Keratinocyte (primary cell): ENCODE results near the gene SPIRE1. TPM values are rescaled to one million over a fixed set of nuclear protein-coding genes. Genes with fewer than 3 reads are reported as not detected.

ENCODE experiments used
- DNase-seq: peaks from one replicate; pipeline ENCODE4 v3.0.0-alpha.2; 2011; ENCODE audit warnings: low read depth, missing footprints, low spot score
- FAIRE-seq: peaks from 2 replicates; lab custom pipeline; 2011; peaks lifted over from hg19 to GRCh38; lab: Jason Lieb, UNC
- H2AFZ ChIP-seq: 2 replicates; pipeline ENCODE4 v1.6.0; 2012; ENCODE audit warnings: low read length, control low read depth, inconsistent platforms; ENCODE audit not compliant: control insufficient read depth
- H3K27ac ChIP-seq: 2 replicates; pipeline ENCODE4 v1.5.1; 2011; ENCODE audit warnings: low read length; ENCODE audit not compliant: control insufficient read depth, insufficient read depth
- H3K27me3 ChIP-seq: 3 replicates; pipeline ENCODE4 v1.6.0; 2011; ENCODE audit warnings: low read length; ENCODE audit not compliant: control insufficient read depth, insufficient read depth; ENCODE audit errors: extremely low read depth
- H3K36me3 ChIP-seq, 2 experiments: 2 replicates in 1 of 2; 3 replicates in 1 of 2; pipeline ENCODE4 v1.5.1; 2011; ENCODE audit warnings: low read length in 2 of 2, mild to moderate bottlenecking in 1 of 2; ENCODE audit not compliant: control insufficient read depth in 2 of 2, insufficient read depth in 2 of 2; ENCODE audit errors: extremely low read depth in 1 of 2
- H3K4me1 ChIP-seq: 3 replicates; pipeline ENCODE4 v1.5.1; 2011; ENCODE audit warnings: low read length; ENCODE audit not compliant: control insufficient read depth, insufficient read depth; ENCODE audit errors: extremely low read depth
- H3K4me2 ChIP-seq: 3 replicates; pipeline ENCODE4 v1.6.0; 2011; ENCODE audit warnings: low read depth, low read length; ENCODE audit not compliant: control insufficient read depth, insufficient read depth; ENCODE audit errors: extremely low read depth
- H3K4me3 ChIP-seq, 3 experiments: fragments of 200-600 bp in 1 of 3; sonication (generic) in 1 of 3; 2 replicates in 2 of 3; 3 replicates in 1 of 3; pipeline ENCODE4 v1.5.1; 2011 to 2016; ENCODE audit warnings: low read length in 3 of 3, mild to moderate bottlenecking in 3 of 3, control low read depth in 2 of 3, inconsistent platforms in 1 of 3, low read depth in 1 of 3, mixed read lengths in 1 of 3, mixed run types in 1 of 3, moderate library complexity in 1 of 3; ENCODE audit not compliant: control insufficient read depth in 2 of 3, insufficient read depth in 2 of 3; ENCODE audit errors: extremely low read depth in 1 of 3
- H3K79me2 ChIP-seq: 2 replicates; pipeline ENCODE4 v1.6.0; 2012; ENCODE audit warnings: low read length; ENCODE audit not compliant: control insufficient read depth, insufficient read depth
- H3K9ac ChIP-seq: 3 replicates; pipeline ENCODE4 v1.6.0; 2011; ENCODE audit warnings: low read length; ENCODE audit not compliant: control insufficient read depth, insufficient read depth; ENCODE audit errors: extremely low read depth
- H3K9me1 ChIP-seq: 3 replicates; pipeline ENCODE4 v1.6.0; 2011; ENCODE audit warnings: low read length; ENCODE audit not compliant: control insufficient read depth, insufficient read depth; ENCODE audit errors: extremely low read depth
- H3K9me3 ChIP-seq: 2 replicates; pipeline ENCODE4 v1.5.1; 2012; ENCODE audit warnings: low read depth, low read length; ENCODE audit not compliant: control insufficient read depth
- H4K20me1 ChIP-seq: 3 replicates; pipeline ENCODE4 v1.6.0; 2011; ENCODE audit warnings: low read length; ENCODE audit not compliant: control insufficient read depth, insufficient read depth; ENCODE audit errors: extremely low read depth
- EZH2 ChIP-seq: IDR thresholded peaks from one replicate; pipeline ENCODE4 v1.6.1; 2012; ENCODE audit warnings: inconsistent platforms, mild to moderate bottlenecking, low read length, moderate library complexity
- dilution Hi-C: fragments of 300-500 bp; cut with MboI; formaldehyde crosslinking; loops from one replicate; pipeline ENCODE4 v1.7.0; 2020; ENCODE audit warnings: low sequenced_read_pairs; ENCODE audit not compliant: extremely low pct_ligation_motif_present
- polyA plus RNA-seq, 5 experiments: library from polyadenylated mRNA; depleted of rRNA in 3 of 5; stranded (reverse) in 3 of 5; stranded (forward) in 1 of 5; unstranded in 1 of 5; fragments of >200 nt; gene quantifications; 1 replicate in 1 of 5; 2 replicates in 3 of 5; 3 replicates in 1 of 5; pipeline versions ENCODE4 v1.2.1 to v1.2.3, GENCODE V29; 2011 to 2012; ENCODE audit warnings: missing spikeins in 2 of 5, low read depth in 1 of 5, low replicate concordance in 1 of 5
- TF ChIP-seq, protein P1 (sequence below), 3 experiments: IDR thresholded peaks in 1 of 3; conservative IDR thresholded peaks in 1 of 3; optimal IDR thresholded peaks in 1 of 3; 2 replicates in 2 of 3; 3 replicates in 1 of 3; pipeline versions ENCODE3 to v1.5.1; 2011; ENCODE audit warnings: low read length in 3 of 3, mild to moderate bottlenecking in 3 of 3, moderate library complexity in 2 of 3, control low read depth in 1 of 3, inconsistent platforms in 1 of 3; ENCODE audit not compliant: insufficient read depth in 2 of 3; ENCODE audit errors: extremely low read depth in 1 of 3

Gene SPIRE1
- polyA plus RNA-seq, 1 donor (not counting 4 experiments of a cell fraction or from before 2014, with no cell fraction given): 20.6 TPM

DNA sequence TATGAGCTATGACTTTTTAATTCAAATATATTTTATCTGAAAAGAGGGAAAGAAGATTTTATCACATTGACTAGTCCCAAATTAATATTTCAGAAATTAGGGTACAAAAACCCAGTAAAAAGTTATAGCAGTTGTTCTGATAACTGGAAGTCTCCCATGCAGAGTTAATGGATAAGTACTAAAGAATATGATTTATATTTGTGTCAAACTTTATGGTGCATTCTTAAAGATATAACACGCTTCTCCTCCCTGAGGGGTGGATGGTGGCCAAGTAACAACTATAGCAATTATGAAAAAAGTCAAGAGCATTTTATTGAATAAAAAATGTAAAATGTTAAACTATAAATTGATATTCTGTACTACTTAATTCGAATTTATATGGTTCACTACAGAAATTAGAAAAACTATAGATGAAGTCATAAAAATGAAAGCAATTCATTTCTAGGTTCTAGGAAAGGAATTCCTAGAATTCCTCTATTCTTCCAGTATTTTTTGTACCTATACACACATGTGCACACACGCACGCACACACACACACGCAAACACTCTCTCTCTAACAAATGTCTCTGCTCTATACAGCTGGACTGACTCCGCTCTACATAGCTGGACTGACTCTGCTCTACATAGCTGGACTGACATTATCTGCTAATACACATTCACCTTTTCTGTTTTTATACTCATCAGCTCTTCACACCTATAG is 138.9 kb downstream of the SPIRE1 start:
- no peak overlapping the region for H3K27ac ChIP-seq
- H3K36me3 ChIP-seq: no peaks in the 10 kb centered on the region
- H4K20me1 ChIP-seq: no peaks in the 10 kb centered on the region
- H3K27me3 ChIP-seq: no peaks in the 10 kb centered on the region
- no peak overlapping the region for H3K4me2 ChIP-seq
- no peaks in the 10 kb centered on the region for H3K9me1 ChIP-seq
- no peak overlapping the region for H2AFZ ChIP-seq
- no peaks in the 10 kb centered on the region for H3K79me2 ChIP-seq
- FAIRE-seq (no peak), DNase-seq (no peak)
- TF ChIP-seq, protein P1, sequence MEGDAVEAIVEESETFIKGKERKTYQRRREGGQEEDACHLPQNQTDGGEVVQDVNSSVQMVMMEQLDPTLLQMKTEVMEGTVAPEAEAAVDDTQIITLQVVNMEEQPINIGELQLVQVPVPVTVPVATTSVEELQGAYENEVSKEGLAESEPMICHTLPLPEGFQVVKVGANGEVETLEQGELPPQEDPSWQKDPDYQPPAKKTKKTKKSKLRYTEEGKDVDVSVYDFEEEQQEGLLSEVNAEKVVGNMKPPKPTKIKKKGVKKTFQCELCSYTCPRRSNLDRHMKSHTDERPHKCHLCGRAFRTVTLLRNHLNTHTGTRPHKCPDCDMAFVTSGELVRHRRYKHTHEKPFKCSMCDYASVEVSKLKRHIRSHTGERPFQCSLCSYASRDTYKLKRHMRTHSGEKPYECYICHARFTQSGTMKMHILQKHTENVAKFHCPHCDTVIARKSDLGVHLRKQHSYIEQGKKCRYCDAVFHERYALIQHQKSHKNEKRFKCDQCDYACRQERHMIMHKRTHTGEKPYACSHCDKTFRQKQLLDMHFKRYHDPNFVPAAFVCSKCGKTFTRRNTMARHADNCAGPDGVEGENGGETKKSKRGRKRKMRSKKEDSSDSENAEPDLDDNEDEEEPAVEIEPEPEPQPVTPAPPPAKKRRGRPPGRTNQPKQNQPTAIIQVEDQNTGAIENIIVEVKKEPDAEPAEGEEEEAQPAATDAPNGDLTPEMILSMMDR (optimal IDR thresholded peaks at IDR 0.05 in 1 of 3, IDR thresholded peaks at IDR 0.05 in 1 of 3, conservative IDR thresholded peaks at IDR 0.05 in 1 of 3; ENCODE audit: extremely low read depth in 1 of 3, insufficient read depth in 2 of 3, low read length in 3 of 3): no peak
- TF ChIP-seq EZH2: no peak
- H3K4me3 ChIP-seq: no peak overlapping the region
- H3K9me3 ChIP-seq: no peaks in the 10 kb centered on the region
- dilution Hi-C loops: no loop called here
- H3K4me1 ChIP-seq: no peaks in the 10 kb centered on the region
- no peak overlapping the region for H3K9ac ChIP-seq

DNA sequence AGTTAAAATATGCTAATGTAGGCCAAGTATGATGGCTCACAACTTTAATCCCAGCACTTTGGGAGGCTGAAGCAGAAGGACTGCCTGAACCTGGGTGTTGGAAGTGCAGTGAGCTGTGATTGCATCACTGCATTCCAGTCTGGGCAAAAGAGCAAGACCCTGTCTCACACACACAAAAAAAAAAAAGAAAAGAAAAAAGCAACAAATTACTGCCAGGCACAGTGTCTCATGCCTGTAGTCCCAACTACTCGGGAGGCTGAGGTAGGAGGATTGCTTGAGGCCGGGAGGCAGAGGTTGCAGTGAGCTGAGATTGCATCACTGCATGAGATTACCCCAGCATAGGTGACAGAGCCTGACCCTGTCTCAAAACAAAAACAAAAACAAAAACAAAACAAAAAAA is 139.6 kb downstream of the SPIRE1 start:
- dilution Hi-C loops: no loop called here

More for the DNA sequence above, 139.6 kb downstream of the SPIRE1 start:
- DNase-seq: no peak
- Histone ChIP-seq H3K27ac (no peak overlapping the region), H4K20me1 (no peaks in the 10 kb centered on the region), H3K9me3 (no peaks in the 10 kb centered on the region), H2AFZ (no peak overlapping the region), H3K36me3 (no peaks in the 10 kb centered on the region), H3K4me1 (no peaks in the 10 kb centered on the region), H3K4me3 (no peak overlapping the region), H3K9me1 (no peaks in the 10 kb centered on the region), H3K27me3 (no peaks in the 10 kb centered on the region), H3K9ac (no peak overlapping the region), H3K4me2 (no peak overlapping the region), H3K79me2 (no peaks in the 10 kb centered on the region)
- TF ChIP-seq EZH2: no peak
- TF ChIP-seq, protein P1 (optimal IDR thresholded peaks at IDR 0.05 in 1 of 3, IDR thresholded peaks at IDR 0.05 in 1 of 3, conservative IDR thresholded peaks at IDR 0.05 in 1 of 3; ENCODE audit: extremely low read depth in 1 of 3, insufficient read depth in 2 of 3, low read length in 3 of 3): no peak
- FAIRE-seq: no peak
